ENCODE data around the gene STRN3. TPM values are rescaled to one million over a fixed set of nuclear protein-coding genes. Genes with fewer than 3 reads are reported as not detected.

STRN3 gene
- total RNA-seq, 1 experiment from 2014 or later, result 52.1 TPM

DNA sequence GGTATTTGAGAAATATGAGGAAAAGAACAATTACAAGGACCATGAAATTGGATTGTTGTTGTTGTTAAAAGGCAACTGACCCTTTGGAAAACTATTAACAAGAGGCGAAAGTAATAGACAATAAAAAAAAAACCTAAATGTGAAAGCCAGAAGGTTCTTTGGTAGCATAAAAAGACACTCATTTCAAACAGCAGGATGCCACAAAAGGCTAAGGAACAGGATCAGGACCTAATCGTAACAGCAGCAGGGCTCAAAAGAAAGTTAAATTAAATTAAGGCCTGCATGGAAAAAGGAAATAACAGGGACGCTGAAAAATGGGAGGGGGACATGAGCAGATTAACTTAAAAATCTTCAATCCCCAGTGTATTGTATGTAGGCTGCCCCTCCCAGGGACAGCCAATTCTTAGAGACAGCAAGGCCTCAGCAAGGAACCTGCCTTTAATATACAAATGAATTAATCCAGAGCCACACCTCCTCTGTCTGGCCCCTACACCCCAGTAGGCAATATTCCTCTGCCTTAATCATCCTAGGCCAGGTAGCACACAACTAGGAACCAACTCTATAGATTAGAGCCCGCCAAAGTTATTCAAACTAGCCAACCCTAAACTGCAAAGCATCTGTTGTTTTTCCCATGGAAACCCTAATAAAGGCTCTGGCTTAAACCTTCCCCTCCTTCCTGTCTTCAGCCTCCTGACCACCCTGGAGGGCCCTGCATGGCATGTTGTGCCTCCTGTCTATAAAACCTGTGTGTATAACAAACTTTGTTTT lies 29.1 kb downstream of the STRN3 start:
- no peak overlapping the region for H2AFZ ChIP-seq (ENCODE audit: low read length)
- H2BK120ac ChIP-seq (ENCODE audit: low read depth, low read length, poor library complexity, severe bottlenecking), result no peak overlapping the region
- H3K9ac ChIP-seq (ENCODE audit: extremely low read depth, insufficient read length, low read length), result no peak overlapping the region
- H3K14ac ChIP-seq (ENCODE audit: insufficient read depth, low read length), result no peak overlapping the region
- H4K20me1 ChIP-seq (ENCODE audit: control insufficient read depth, insufficient read depth, insufficient read length), result no peaks in the 10 kb centered on the region
- H4K8ac ChIP-seq (replicated peaks; ENCODE audit: insufficient read length, low read depth, low read length), result no peak overlapping the region
- H3K18ac ChIP-seq (ENCODE audit: insufficient read length, low read depth, low read length), result no peak overlapping the region
- H2BK12ac ChIP-seq (ENCODE audit: insufficient read length, low read depth, low read length), result no peak overlapping the region
- peaks cover 58 to 71% of the 10 kb centered on the region in 2 experiments for H3K4me1 Mint-ChIP-seq
- no peak overlapping the region for H2BK20ac ChIP-seq (ENCODE audit: low read depth, low read length, poor library complexity, severe bottlenecking)
- H2BK15ac ChIP-seq (ENCODE audit: low read depth, low read length), result no peak overlapping the region
- no peak overlapping the region for H4K91ac ChIP-seq (ENCODE audit: insufficient read length, low read depth, low read length)
- no peaks in the 10 kb centered on the region for H3K27me3 Mint-ChIP-seq (ENCODE audit: low read depth)
- H3K27ac Mint-ChIP-seq, result peak overlapping the region; percentile 71 to 97 (median 78)
- H2AK5ac ChIP-seq (ENCODE audit: insufficient read length, low read length), result no peak overlapping the region
- H3K4me2 ChIP-seq (ENCODE audit: insufficient read depth, insufficient read length, low read length), result peak overlapping the region; percentile 19
- peaks cover 7% of the 10 kb centered on the region for H3K4me1 ChIP-seq (ENCODE audit: insufficient read depth, low read length)
- H3K4me3 Mint-ChIP-seq, result peak overlapping the region in 1 of 2 experiments; percentile 25; a peak in 2 of 5 replicates
- H3K36me3 Mint-ChIP-seq (ENCODE audit: insufficient read depth in 1 of 3, low read depth in 3 of 3), result peaks cover 4 to 22% (median 17%) of the 10 kb centered on the region in 3 experiments; a peak in 5 of 7 replicates
- no peak overlapping the region for H4K5ac ChIP-seq (ENCODE audit: insufficient read length, low read depth, low read length)
- no peaks in the 10 kb centered on the region for H3K9me3 ChIP-seq (ENCODE audit: control insufficient read depth, low read depth, low read length)
- H3K79me2 ChIP-seq (ENCODE audit: insufficient read depth, low read length), result peaks cover 27% of the 10 kb centered on the region; the same call in 1 of the 2 replicates
- H3K56ac ChIP-seq (ENCODE audit: insufficient read length, low read depth, low read length), result no peak overlapping the region
- H3T11ph ChIP-seq (ENCODE audit: low read length), result no peak overlapping the region
- H3K4ac ChIP-seq (ENCODE audit: low read depth, low read length), result no peak overlapping the region
- DNase-seq, result peak; percentile 33
- no CpG with 5 or more reads among the region's 4 CpGs for WGBS (ENCODE audit: extremely low coverage, insufficient read length, low lambda C conversion rate)
- no peaks in the 10 kb centered on the region for H3K23me2 ChIP-seq (ENCODE audit: insufficient read length, low read depth, low read length, poor library complexity, severe bottlenecking)
- TF ChIP-seq, protein P1, sequence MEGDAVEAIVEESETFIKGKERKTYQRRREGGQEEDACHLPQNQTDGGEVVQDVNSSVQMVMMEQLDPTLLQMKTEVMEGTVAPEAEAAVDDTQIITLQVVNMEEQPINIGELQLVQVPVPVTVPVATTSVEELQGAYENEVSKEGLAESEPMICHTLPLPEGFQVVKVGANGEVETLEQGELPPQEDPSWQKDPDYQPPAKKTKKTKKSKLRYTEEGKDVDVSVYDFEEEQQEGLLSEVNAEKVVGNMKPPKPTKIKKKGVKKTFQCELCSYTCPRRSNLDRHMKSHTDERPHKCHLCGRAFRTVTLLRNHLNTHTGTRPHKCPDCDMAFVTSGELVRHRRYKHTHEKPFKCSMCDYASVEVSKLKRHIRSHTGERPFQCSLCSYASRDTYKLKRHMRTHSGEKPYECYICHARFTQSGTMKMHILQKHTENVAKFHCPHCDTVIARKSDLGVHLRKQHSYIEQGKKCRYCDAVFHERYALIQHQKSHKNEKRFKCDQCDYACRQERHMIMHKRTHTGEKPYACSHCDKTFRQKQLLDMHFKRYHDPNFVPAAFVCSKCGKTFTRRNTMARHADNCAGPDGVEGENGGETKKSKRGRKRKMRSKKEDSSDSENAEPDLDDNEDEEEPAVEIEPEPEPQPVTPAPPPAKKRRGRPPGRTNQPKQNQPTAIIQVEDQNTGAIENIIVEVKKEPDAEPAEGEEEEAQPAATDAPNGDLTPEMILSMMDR (conservative IDR thresholded peaks at IDR 0.05), result no peak
- H3K23ac ChIP-seq (ENCODE audit: insufficient read length, low read depth, low read length), result no peak overlapping the region
- H3K9me3 Mint-ChIP-seq, result peaks cover 8 to 12% of the 10 kb centered on the region in 2 experiments; a peak in 2 of 5 replicates
- H3K27ac ChIP-seq (ENCODE audit: insufficient read length, low read depth, low read length), result peak overlapping the region; percentile 20
- no peak overlapping the region for H2BK5ac ChIP-seq (ENCODE audit: insufficient read length, low read length)
- H3K27me3 ChIP-seq (ENCODE audit: insufficient read depth, low read length), result no peaks in the 10 kb centered on the region
- peaks cover 6% of the 10 kb centered on the region for H3K79me1 ChIP-seq (ENCODE audit: insufficient read depth, low read depth, low read length, poor library complexity, severe bottlenecking)

Measured in H9 (cell line).